ENCODE results near the gene IMP4. TPM values are rescaled to one million over a fixed set of nuclear protein-coding genes. Genes with fewer than 3 reads are reported as not detected.

IMP4 gene
- total and polyA plus RNA-seq, 10 of the 15 experiments (the other 5 are each of a cell fraction or from before 2014, with no cell fraction given) = 41.4 to 242 (median 166) TPM

- SMC1A ChIA-PET (ENCODE audit: uncharacterized antibody, unreplicated experiment) = interaction anchor here (0.9 to 1.2 kb wide), 2 partner anchors 12 to 20 kb away, joined by 3 to 5 read pairs; a partner anchor contains a TSS
- intact Hi-C loops (cut with micrococcal nuclease; ENCODE audit: unreplicated experiment) (loop anchor here (2.0 kb wide), 1 partner anchor 17 kb away; no protein-coding TSS in a partner anchor), in situ Hi-C loops (cut with MboI) (no loop called here)
- H3K27me3 ChIP-seq (replicated peaks in 1 of 2; ENCODE audit: control insufficient read depth in 2 of 2, insufficient read depth in 2 of 2, low read length in 1 of 2) = no peaks in the 10 kb centered on the region
- BruUV-seq (replicated peaks) = no TSS peak
- peaks cover 18% of the 10 kb centered on the region for H3K4me1 ChIP-seq (ENCODE audit: control insufficient read depth, insufficient read depth, low read length)
- CTCF ChIA-PET = interaction anchor here (0.8 to 2.2 kb wide), 3 partner anchors 11 to 74 kb away, joined by 4 to 12 read pairs (median 5); partner anchors contain the start of gene IMP4
- no peak overlapping the region for H2AFZ ChIP-seq (ENCODE audit: control insufficient read depth, low read depth, low read length)
- POLR2A ChIA-PET = interaction anchor here (0.8 to 1.2 kb wide), 4 partner anchors 11 to 37 kb away, joined by 3 to 7 read pairs (median 3); partner anchors contain the start of gene IMP4
- no peaks in the 10 kb centered on the region for H3K79me2 ChIP-seq (ENCODE audit: control insufficient read depth, insufficient read depth, low read length)
- RAD21 ChIA-PET (ENCODE audit: unreplicated experiment) = interaction anchor here (3.1 kb wide), 1 partner anchor 11 kb away, joined by 14 read pairs; the partner anchor contains the start of gene IMP4
- H3K4me3 ChIP-seq = no peak overlapping the region
- DNase-seq (ENCODE audit: low read depth, low spot score) (no peak), FAIRE-seq (no peak), ATAC-seq (no peak)
- H3K27ac ChIP-seq (ENCODE audit: control insufficient read depth, insufficient read depth) = no peak overlapping the region
- H4K20me1 ChIP-seq (ENCODE audit: control insufficient read depth, insufficient read depth) = no peaks in the 10 kb centered on the region
- H3K9me3 ChIP-seq (replicated peaks; ENCODE audit: control insufficient read depth, insufficient read depth, low read length) = no peaks in the 10 kb centered on the region
- H3K36me3 ChIP-seq (ENCODE audit: control insufficient read depth in 2 of 2, insufficient read depth in 2 of 2, low read length in 1 of 2) = no peaks in the 10 kb centered on the region; a peak in 1 of 4 replicates
- H3K9ac ChIP-seq (ENCODE audit: control insufficient read depth, insufficient read depth, low read length) = no peak overlapping the region
- no peak overlapping the region for H3K4me2 ChIP-seq (ENCODE audit: control insufficient read depth, insufficient read depth)
- 81% methylated on average over 7 of the region's 7 CpGs for WGBS (ENCODE audit: insufficient coverage, insufficient replicate concordance, low lambda C conversion rate, missing lambda C conversion rate)
- TF ChIP-seq SIN3A (IDR thresholded peaks at IDR 0.05; ENCODE audit: low read depth, low read length) (no peak), STAT1 (conservative IDR thresholded peaks at IDR 0.05) (no peak), PML (IDR thresholded peaks at IDR 0.05; ENCODE audit: low read length) (no peak), POLR2AphosphoS5 (IDR thresholded peaks at IDR 0.05; ENCODE audit: low read length) (no peak), SMAD5 (IDR thresholded peaks at IDR 0.05; ENCODE audit: low read depth) (no peak), GATAD2B (conservative IDR thresholded peaks at IDR 0.05; ENCODE audit: low read depth) (no peak), ZNF24 (IDR thresholded peaks at IDR 0.05) (no peak), NFXL1 (IDR thresholded peaks at IDR 0.05; ENCODE audit: borderline replicate concordance) (no peak), EGR1 (IDR thresholded peaks at IDR 0.05; ENCODE audit: borderline replicate concordance in 1 of 2, low read depth in 2 of 2, low read length in 2 of 2) (no peak), SREBF2 (IDR thresholded peaks at IDR 0.05; ENCODE audit: low read length) (no peak), CEBPB (IDR thresholded peaks at IDR 0.05; ENCODE audit: borderline replicate concordance in 1 of 2, low read depth in 2 of 2, low read length in 2 of 2) (no peak), RBBP5 (conservative IDR thresholded peaks at IDR 0.05) (no peak), PRDM15 (CRISPR knock-in tag; IDR thresholded peaks at IDR 0.05) (no peak)
- TF ChIP-seq, protein P1, sequence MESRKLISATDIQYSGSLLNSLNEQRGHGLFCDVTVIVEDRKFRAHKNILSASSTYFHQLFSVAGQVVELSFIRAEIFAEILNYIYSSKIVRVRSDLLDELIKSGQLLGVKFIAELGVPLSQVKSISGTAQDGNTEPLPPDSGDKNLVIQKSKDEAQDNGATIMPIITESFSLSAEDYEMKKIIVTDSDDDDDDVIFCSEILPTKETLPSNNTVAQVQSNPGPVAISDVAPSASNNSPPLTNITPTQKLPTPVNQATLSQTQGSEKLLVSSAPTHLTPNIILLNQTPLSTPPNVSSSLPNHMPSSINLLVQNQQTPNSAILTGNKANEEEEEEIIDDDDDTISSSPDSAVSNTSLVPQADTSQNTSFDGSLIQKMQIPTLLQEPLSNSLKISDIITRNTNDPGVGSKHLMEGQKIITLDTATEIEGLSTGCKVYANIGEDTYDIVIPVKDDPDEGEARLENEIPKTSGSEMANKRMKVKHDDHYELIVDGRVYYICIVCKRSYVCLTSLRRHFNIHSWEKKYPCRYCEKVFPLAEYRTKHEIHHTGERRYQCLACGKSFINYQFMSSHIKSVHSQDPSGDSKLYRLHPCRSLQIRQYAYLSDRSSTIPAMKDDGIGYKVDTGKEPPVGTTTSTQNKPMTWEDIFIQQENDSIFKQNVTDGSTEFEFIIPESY (IDR thresholded peaks at IDR 0.05) = no peak
- TF ChIP-seq, protein P2, sequence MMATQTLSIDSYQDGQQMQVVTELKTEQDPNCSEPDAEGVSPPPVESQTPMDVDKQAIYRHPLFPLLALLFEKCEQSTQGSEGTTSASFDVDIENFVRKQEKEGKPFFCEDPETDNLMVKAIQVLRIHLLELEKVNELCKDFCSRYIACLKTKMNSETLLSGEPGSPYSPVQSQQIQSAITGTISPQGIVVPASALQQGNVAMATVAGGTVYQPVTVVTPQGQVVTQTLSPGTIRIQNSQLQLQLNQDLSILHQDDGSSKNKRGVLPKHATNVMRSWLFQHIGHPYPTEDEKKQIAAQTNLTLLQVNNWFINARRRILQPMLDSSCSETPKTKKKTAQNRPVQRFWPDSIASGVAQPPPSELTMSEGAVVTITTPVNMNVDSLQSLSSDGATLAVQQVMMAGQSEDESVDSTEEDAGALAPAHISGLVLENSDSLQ (IDR thresholded peaks at IDR 0.05) = no peak
- TF ChIP-seq, protein P3, sequence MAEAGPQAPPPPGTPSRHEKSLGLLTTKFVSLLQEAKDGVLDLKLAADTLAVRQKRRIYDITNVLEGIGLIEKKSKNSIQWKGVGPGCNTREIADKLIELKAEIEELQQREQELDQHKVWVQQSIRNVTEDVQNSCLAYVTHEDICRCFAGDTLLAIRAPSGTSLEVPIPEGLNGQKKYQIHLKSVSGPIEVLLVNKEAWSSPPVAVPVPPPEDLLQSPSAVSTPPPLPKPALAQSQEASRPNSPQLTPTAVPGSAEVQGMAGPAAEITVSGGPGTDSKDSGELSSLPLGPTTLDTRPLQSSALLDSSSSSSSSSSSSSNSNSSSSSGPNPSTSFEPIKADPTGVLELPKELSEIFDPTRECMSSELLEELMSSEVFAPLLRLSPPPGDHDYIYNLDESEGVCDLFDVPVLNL (IDR thresholded peaks at IDR 0.05; ENCODE audit: low read depth, low read length) = no peak
These were observed 10.8 kb downstream of the IMP4 start for GRCh38 chr2:130353291-130354138.

Data from GM12878 (cell line).